NCI-H510A (cell line): ENCODE measurements around the gene SMARCAD1.
"Not testable (repeated sequence)": the region's sequence is repeated elsewhere in the genome, so short reads cannot be mapped to it uniquely, and the experiment has no call there.

Experiments
- DNase-seq: peaks from one replicate; lab custom pipeline; 2025; lab: John Stamatoyannopoulos, UW

The SMARCAD1 gene

DNA sequence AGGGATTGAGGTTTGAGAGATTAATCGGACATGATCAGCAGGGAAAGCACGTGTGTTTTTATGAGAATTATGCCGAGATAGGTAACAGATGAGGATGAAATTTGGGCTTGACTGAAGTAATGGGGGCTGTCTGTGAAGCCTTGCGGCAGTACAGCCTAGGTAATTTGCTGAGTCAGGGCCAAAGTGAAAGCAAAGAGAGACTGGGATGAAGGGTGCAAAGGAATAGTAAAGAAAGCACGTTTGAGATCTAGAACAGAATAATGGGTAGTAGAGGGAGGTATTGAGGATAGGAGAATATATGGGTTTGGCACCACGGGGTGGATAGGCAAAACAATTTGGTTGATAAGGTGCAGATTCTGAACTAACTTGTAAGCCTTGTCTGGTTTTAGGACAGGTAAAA is 87.8 kb downstream of the SMARCAD1 start:
- DNase-seq: not testable (repeated sequence)

DNA sequence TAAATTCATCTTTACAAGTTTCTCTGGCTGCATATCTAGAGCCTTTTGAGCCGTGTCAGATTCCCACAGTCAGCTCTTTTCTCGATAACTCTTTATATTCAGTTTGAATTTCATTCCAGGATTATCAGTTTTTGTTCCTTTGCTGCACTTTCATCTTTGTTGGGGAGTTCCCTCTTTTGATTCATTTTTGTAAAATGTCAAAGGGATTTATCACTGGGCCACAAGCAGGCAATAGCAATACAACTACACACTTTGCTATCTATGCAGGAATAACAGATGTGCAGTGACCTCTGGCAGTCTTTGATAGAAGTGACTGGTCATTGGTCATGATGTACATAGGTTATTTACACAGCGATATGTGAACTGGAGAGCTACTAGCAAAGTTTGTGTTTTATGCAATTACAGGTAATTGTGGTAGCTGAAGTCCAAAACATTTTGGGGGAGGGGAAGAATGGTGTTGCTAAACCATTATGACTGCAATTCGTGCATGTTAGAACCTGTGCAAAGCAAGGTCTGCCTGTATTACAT is 91.1 kb downstream of the SMARCAD1 start:
- no peak for DNase-seq

DNA sequence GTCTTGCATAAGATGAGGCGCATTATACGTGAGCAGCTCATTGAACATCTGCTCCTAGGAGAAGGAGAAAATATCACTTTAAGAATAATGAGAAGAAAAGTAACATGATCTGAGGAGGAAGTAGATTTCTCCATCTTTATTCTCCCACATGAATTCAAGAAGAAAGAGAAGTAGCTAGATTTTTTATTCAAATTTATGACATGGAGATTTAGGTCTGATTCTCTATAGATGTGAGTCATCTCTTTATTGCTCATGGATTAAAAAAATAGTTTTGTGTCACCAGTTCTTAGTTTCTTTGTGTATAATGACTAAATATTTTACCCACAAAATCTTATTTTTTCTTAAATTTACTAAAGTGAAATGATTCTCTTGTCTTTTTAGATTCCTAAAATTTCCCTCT is 94.5 kb downstream of the SMARCAD1 start:
- no peak for DNase-seq

DNA sequence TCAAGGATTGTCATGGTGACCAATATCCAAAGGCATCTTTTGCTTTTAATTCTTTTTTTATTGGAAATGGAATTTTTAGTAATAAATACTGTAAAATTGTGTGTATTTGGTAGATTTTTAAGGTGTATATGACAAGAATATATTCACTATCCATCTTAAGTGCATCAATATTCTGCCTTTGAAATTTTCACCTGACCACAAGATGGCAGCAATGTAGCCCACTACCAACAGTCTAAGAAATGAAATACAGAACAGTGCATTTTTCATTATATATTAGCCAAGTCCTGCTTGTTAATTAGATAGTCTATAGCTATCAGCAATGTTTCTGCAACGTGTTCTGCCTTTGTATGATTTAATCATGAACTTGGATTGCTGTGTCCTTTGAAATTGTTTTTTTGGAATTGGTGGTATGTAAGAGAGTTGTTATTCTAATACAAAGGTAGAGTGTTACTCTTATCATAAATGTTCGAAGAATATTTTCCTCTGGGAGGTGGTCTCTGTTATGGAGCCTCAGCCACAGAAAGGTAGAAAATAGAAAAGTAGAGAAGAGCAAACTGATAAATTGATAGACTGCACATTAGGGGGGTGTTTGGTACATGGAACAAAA is 96.8 kb downstream of the SMARCAD1 start:
- no peak for DNase-seq

DNA sequence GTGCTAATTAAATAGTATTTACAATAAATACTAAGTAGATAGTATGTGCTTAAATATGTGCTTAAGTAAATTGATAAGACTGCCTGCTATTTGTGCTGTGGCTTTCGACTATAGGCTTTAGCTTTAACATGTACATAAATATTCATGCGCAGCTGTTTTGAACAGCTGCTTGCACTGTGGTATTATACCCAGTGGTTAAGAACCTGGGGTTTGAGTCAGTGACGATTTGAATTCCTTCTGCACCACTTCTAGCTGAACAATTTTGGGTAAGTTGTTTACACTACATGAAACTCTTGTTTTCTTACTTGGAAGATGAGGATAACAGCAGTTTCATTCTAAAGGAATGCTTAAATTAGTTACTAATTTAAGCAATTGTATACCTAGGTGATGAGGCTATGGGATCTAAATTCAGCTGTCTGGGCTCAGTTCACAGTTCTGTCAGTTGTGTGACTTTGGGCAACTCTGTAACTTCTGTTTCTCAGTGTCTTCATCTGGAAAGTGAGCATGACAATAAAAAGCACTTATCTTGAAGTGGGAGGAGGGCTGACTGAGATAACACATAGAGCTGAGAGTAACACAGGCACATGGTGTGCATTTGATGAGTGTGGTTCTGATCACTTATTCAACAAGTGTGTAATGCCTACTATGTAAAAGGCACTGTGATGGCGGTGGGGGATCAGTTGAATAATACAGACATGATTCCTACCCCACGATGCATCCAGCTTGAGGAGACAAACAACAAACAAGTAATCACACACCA is 98.0 kb downstream of the SMARCAD1 start:
- DNase-seq: no peak

GRCh38 chr4:94306713-94307112 is 99.0 kb downstream of the SMARCAD1 start:
- DNase-seq: no peak

GRCh38 chr4:94307231-94307871 is 99.7 kb downstream of the SMARCAD1 start:
- no peak for DNase-seq

- not testable (repeated sequence) for DNase-seq
These were observed 112.3 kb downstream of the SMARCAD1 start for GRCh38 chr4:94319927-94320326.

DNA sequence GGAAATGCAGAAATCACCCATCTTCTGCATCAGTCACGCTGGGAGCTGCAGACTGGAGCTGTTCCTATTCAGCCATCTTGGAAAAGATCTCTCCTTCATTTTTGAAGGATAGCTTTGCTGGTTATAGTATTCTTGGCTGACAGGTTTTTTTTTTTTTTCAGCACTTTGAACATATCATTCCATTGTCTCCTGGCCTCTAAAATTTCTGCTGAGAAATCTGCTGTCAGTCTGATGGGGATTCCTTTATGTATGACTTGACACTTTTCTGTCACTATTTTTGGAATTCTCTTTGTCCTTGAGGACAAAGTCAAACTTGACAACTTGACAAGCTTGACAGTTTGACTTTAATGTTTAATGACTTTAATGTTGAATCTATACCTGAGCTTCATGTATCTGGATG is 118.2 kb downstream of the SMARCAD1 start:
- DNase-seq: no peak

- DNase-seq: no peak
These were observed 122.3 kb downstream of the SMARCAD1 start for GRCh38 chr4:94329933-94330332.

DNA sequence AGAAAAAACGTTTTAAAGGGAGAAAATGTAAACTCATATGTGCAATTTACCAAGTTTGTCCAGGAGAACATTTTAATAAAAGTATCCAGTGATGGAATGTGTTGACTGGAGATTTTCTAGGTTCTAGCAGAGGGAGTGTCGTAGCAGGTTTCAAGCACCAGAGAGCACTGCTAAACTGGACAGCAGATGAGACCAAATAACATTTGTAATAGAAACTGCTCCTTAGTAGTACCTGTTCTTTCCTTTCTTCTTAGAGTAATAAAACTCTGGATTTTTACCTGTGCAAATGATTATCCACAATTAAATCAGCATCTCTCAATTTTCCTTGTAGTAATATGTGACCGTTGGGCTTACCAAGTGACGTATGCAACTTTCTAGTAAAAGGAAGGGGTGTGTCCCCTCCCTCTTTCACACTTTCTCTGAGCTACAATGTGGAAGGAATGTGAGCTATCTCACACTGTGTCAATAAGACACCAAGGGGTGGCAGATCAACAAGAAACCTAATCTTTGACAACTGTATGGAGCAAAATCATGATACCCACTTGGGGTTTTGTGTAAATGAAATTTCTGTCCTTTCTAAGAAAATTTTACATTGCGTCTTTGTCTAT is 125.4 kb downstream of the SMARCAD1 start:
- DNase-seq: no peak

- DNase-seq: no peak
These were observed 126.2 kb downstream of the SMARCAD1 start for GRCh38 chr4:94333866-94334265.

- DNase-seq: no peak
These were observed 126.8 kb downstream of the SMARCAD1 start for GRCh38 chr4:94334476-94334875.

- no peak for DNase-seq
These were observed 127.3 kb downstream of the SMARCAD1 start for GRCh38 chr4:94334962-94335361.

- no peak for DNase-seq
These were observed 128.6 kb downstream of the SMARCAD1 start for GRCh38 chr4:94336303-94336702.

GRCh38 chr4:94336791-94337190 is 129.1 kb downstream of the SMARCAD1 start:
- DNase-seq: not testable (repeated sequence)

DNA sequence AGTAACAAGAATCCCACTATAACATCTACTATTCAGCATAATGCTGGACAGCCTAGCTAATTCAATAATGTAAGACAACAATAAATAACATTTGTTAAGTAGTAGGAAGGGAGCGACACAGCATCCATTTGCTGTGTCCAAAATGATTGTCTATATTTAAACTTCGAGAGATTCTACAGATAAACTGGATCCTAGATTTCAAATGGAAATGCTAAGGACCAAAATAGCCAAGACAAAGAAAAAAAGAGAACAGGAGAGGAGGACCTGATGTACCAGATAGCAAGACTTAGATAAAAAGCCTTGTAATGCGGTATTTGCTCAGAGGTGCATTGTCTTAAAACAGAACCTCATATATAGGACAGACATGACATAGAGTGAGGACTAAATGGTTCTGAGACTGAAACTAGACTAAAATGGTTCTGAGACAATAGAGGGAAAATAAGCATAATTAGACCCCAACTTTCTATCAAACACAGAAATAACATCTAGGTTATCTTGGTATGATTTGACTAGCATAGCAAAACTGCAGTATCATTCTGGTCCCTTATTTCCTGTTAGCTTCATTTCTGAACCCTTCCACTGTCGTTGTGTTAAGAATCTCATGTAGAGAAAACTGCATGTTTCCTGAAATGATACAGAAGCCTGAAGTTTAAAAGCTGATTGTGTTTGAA is 131.2 kb downstream of the SMARCAD1 start:
- no peak for DNase-seq

- DNase-seq: no peak
These were observed 132.1 kb downstream of the SMARCAD1 start for GRCh38 chr4:94339779-94340178.
